ENCODE data around the gene ARNT2. TPM values are rescaled to one million over a fixed set of nuclear protein-coding genes. Genes with fewer than 3 reads are reported as not detected.

Gene ARNT2
- polyA plus RNA-seq, 1 of the 3 experiments (the other 2 are of a cell fraction) = 17.0 TPM

- Histone ChIP-seq H3K36me3 (replicated peaks in 1 of 2; ENCODE audit: control insufficient read depth in 1 of 2, insufficient read depth in 2 of 2, low read length in 1 of 2) (peaks cover 0 to 14% of the 10 kb centered on the region in 2 experiments), H3K27me3 (ENCODE audit: insufficient read depth) (no peaks in the 10 kb centered on the region), H3K4me1 (ENCODE audit: control insufficient read depth in 1 of 2, insufficient read depth in 2 of 2, low read depth in 1 of 2, low read length in 1 of 2) (no peaks in the 10 kb centered on the region; a peak in 1 of 4 replicates), H3K27ac (ENCODE audit: low read depth in 2 of 2, low read length in 1 of 2) (no peak overlapping the region), H3K9me3 (no peaks in the 10 kb centered on the region), H4K20me1 (ENCODE audit: insufficient read depth) (no peaks in the 10 kb centered on the region), H3K9me2 (no peaks in the 10 kb centered on the region), H3K4me2 (no peak overlapping the region), H2AFZ (ENCODE audit: low read depth) (no peak overlapping the region), H3K79me2 (ENCODE audit: insufficient read depth) (no peaks in the 10 kb centered on the region), H3K9ac (no peak overlapping the region), H3K4me3 (ENCODE audit: low read depth in 2 of 2, low read length in 1 of 2) (no peak overlapping the region), H3F3A (replicated peaks; ENCODE audit: insufficient read depth) (no peaks in the 10 kb centered on the region)
- ChIA-PET POLR2A (no interaction called here), CTCF (no interaction called here)
- no peak for DNase-seq
- TF ChIP-seq RFX5 (IDR thresholded peaks at IDR 0.05; ENCODE audit: low read length) (no peak), RXRA (IDR thresholded peaks at IDR 0.05; ENCODE audit: borderline replicate concordance, low read depth) (no peak), NFIC (IDR thresholded peaks at IDR 0.05; ENCODE audit: borderline replicate concordance) (no peak), FOXJ3 (CRISPR knock-in tag; IDR thresholded peaks at IDR 0.05) (no peak), RCOR1 (IDR thresholded peaks at IDR 0.05; ENCODE audit: low read length) (no peak), EZH2phosphoT487 (IDR thresholded peaks at IDR 0.05; ENCODE audit: borderline replicate concordance, low read depth) (no peak), POLR2AphosphoS5 (IDR thresholded peaks at IDR 0.05; ENCODE audit: low read depth, low read length) (no peak), TEAD4 (IDR thresholded peaks at IDR 0.05; ENCODE audit: borderline replicate concordance, insufficient read depth) (no peak), CHD2 (IDR thresholded peaks at IDR 0.05; ENCODE audit: low read length, partially characterized antibody) (no peak)
- TF ChIP-seq, protein P1, sequence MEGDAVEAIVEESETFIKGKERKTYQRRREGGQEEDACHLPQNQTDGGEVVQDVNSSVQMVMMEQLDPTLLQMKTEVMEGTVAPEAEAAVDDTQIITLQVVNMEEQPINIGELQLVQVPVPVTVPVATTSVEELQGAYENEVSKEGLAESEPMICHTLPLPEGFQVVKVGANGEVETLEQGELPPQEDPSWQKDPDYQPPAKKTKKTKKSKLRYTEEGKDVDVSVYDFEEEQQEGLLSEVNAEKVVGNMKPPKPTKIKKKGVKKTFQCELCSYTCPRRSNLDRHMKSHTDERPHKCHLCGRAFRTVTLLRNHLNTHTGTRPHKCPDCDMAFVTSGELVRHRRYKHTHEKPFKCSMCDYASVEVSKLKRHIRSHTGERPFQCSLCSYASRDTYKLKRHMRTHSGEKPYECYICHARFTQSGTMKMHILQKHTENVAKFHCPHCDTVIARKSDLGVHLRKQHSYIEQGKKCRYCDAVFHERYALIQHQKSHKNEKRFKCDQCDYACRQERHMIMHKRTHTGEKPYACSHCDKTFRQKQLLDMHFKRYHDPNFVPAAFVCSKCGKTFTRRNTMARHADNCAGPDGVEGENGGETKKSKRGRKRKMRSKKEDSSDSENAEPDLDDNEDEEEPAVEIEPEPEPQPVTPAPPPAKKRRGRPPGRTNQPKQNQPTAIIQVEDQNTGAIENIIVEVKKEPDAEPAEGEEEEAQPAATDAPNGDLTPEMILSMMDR (IDR thresholded peaks at IDR 0.05) = no peak
- TF ChIP-seq, protein P2, sequence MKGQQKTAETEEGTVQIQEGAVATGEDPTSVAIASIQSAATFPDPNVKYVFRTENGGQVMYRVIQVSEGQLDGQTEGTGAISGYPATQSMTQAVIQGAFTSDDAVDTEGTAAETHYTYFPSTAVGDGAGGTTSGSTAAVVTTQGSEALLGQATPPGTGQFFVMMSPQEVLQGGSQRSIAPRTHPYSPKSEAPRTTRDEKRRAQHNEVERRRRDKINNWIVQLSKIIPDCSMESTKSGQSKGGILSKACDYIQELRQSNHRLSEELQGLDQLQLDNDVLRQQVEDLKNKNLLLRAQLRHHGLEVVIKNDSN (IDR thresholded peaks at IDR 0.05; ENCODE audit: borderline replicate concordance, low read depth) = no peak
- 94% methylated on average over 2 of the region's 2 CpGs for WGBS (ENCODE audit: low lambda C conversion rate)
Measured at GRCh38 chr15:80536716-80537115, 132.5 kb downstream of the ARNT2 start.

GRCh38 chr15:80545078-80545477, 140.9 kb downstream of the ARNT2 start:
- Histone ChIP-seq H2AFZ (ENCODE audit: low read depth) (no peak overlapping the region), H3K27me3 (ENCODE audit: insufficient read depth) (no peaks in the 10 kb centered on the region), H3K4me3 (ENCODE audit: low read depth in 2 of 2, low read length in 1 of 2) (no peak overlapping the region), H3K9ac (no peak overlapping the region), H3K9me3 (no peaks in the 10 kb centered on the region), H3F3A (replicated peaks; ENCODE audit: insufficient read depth) (peaks cover 22% of the 10 kb centered on the region), H3K36me3 (replicated peaks in 1 of 2; ENCODE audit: control insufficient read depth in 1 of 2, insufficient read depth in 2 of 2, low read length in 1 of 2) (peaks cover 0 to 14% of the 10 kb centered on the region in 2 experiments), H3K9me2 (no peaks in the 10 kb centered on the region), H4K20me1 (ENCODE audit: insufficient read depth) (no peaks in the 10 kb centered on the region), H3K27ac (ENCODE audit: low read depth in 2 of 2, low read length in 1 of 2) (no peak overlapping the region), H3K4me1 (ENCODE audit: control insufficient read depth in 1 of 2, insufficient read depth in 2 of 2, low read depth in 1 of 2, low read length in 1 of 2) (peaks cover under 1 to 11% of the 10 kb centered on the region in 2 experiments), H3K79me2 (ENCODE audit: insufficient read depth) (no peaks in the 10 kb centered on the region; the same call in none of the 2 replicates), H3K4me2 (no peak overlapping the region)
- no peak for TF ChIP-seq NFIC (IDR thresholded peaks at IDR 0.05; ENCODE audit: borderline replicate concordance)
- TF ChIP-seq MEF2A (IDR thresholded peaks at IDR 0.05; ENCODE audit: borderline replicate concordance, low read depth) = no peak
- no peak for TF ChIP-seq FOXM1 (IDR thresholded peaks at IDR 0.05; ENCODE audit: low read depth)
- TF ChIP-seq RXRA (IDR thresholded peaks at IDR 0.05; ENCODE audit: borderline replicate concordance, low read depth) = no peak
- TF ChIP-seq JUND (IDR thresholded peaks at IDR 0.05) = no peak
- TF ChIP-seq, protein P1 (IDR thresholded peaks at IDR 0.05) = no peak
- POLR2A ChIA-PET = no interaction called here
- CTCF ChIA-PET = interaction anchor here (0.6 to 0.9 kb wide), 2 partner anchors 22 to 643 kb away, joined by 3 to 5 read pairs; no protein-coding TSS in a partner anchor
- DNase-seq = no peak
